ENCODE data around the gene LBR. TPM values are rescaled to one million over a fixed set of nuclear protein-coding genes. Genes with fewer than 3 reads are reported as not detected.
"Not testable (repeated sequence)": the region's sequence is repeated elsewhere in the genome, so short reads cannot be mapped to it uniquely, and the experiment has no call there.

The LBR gene
- total and polyA plus RNA-seq, 5 donors, result 7.8 to 21.6 (median 18.9) TPM

DNA sequence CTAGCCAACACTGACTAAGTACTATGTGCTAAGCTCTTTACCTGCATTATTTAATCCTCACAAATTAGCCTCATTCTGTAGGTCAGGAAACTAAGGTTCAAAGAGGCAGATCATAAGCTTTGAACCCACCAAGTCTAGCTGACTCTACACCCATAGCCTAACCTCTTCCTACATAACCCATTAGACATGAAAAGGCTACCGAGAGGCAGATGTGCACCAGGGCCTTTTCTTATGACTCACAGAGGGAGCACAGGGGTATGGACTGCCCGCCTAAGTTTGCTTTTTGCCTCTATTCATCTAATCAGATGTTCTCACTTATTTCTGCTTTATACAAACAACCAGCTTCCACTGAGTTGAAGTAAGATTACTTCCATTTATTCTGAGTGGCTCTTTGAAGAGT lies 31.5 kb downstream of the LBR start:
- H3K27ac ChIP-seq (ENCODE audit: low read length), result no peak overlapping the region
- ATAC-seq (no peak), DNase-seq (no peak)
- intact Hi-C loops (cut with DNase I), result no loop called here
- WGBS, result 93% methylated on average over 2 of the region's 2 CpGs
- H3K4me3 ChIP-seq (ENCODE audit: low read length), result no peak overlapping the region
- no peaks in the 10 kb centered on the region for H3K4me1 ChIP-seq (ENCODE audit: control insufficient read depth, insufficient read depth, low read length)
- H3K9me3 ChIP-seq (ENCODE audit: control insufficient read depth, low read length), result no peaks in the 10 kb centered on the region
- H3K27me3 ChIP-seq (ENCODE audit: control insufficient read depth, insufficient read depth), result no peaks in the 10 kb centered on the region

DNA sequence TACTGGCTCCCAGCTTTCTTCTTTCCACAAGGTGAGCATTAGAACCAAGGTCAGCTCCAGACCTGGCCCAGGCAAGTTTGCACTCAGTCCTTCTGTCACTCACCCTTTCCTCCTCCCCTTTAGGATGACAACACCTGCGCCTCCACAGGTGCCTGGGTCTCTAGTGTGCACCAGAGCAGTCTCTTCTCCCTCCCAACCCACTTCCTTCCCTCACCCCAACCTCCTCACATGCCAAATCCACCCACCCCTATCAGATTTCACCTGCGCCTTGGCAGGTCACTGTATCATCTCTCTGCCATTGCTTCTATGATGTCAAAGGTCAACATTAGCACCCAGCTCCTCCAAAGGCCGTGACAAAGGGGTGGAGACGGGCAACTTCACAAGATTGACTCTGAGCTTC lies 38.0 kb downstream of the LBR start:
- WGBS, result 96% methylated on average over 4 of the region's 4 CpGs
- Histone ChIP-seq H3K4me3 (ENCODE audit: low read length) (no peak overlapping the region), H3K9me3 (ENCODE audit: control insufficient read depth, low read length) (no peaks in the 10 kb centered on the region), H3K4me1 (ENCODE audit: control insufficient read depth, insufficient read depth, low read length) (no peaks in the 10 kb centered on the region), H3K27me3 (ENCODE audit: control insufficient read depth, insufficient read depth) (no peaks in the 10 kb centered on the region), H3K27ac (ENCODE audit: low read length) (no peak overlapping the region)
- DNase-seq (no peak), ATAC-seq (no peak)
- intact Hi-C loops (cut with DNase I), result no loop called here

DNA sequence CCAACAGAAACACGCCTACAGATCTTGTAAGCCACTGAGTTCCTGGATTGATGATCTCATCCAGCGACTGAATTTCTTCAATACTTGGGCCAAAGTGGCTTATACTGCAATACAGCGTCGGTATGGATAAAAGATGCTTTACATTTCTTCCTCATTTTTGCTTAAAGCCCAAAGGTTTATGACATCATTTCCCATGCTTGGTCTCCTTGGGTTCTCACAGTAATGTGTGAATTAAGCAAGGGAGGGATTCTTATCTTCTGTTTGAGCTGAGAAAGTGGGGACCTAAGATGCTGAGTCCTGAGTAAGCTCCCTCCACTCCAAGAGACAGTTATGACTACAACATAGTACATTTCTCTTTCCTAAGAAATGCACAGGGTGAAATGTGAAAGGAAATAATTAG lies 39.5 kb downstream of the LBR start:
- ATAC-seq, result no peak
- H3K4me3 ChIP-seq (ENCODE audit: low read length), result no peak overlapping the region
- no peak overlapping the region for H3K27ac ChIP-seq (ENCODE audit: low read length)
- H3K9me3 ChIP-seq (ENCODE audit: control insufficient read depth, low read length), result peaks cover under 1% of the 10 kb centered on the region
- no peaks in the 10 kb centered on the region for H3K27me3 ChIP-seq (ENCODE audit: control insufficient read depth, insufficient read depth)
- no peak for DNase-seq
- WGBS, result 52% methylated on average over 4 of the region's 4 CpGs
- intact Hi-C loops (cut with DNase I), result no loop called here
- no peaks in the 10 kb centered on the region for H3K4me1 ChIP-seq (ENCODE audit: control insufficient read depth, insufficient read depth, low read length)

DNA sequence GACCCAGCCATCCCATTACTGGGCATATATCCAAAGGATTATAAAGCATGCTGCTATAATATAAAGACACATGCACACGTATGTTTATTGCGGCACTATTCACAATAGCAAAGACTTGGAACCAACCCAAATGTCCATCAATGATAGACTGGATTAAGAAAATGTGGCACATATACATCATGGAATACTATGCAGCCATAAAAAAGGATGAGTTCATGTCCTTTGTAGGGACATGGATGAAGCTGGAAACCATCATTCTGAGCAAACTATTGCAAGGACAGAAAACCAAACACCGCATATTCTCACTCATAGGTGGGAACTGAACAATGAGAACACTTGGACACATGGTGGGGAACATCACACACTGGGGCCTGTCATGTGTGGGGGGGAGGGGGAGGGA lies 41.0 kb downstream of the LBR start:
- H3K27me3 ChIP-seq (ENCODE audit: control insufficient read depth, insufficient read depth); H3K4me1 ChIP-seq (ENCODE audit: control insufficient read depth, insufficient read depth, low read length); ATAC-seq; H3K4me3 ChIP-seq (ENCODE audit: low read length); DNase-seq; H3K27ac ChIP-seq (ENCODE audit: low read length); H3K9me3 ChIP-seq (ENCODE audit: control insufficient read depth, low read length); intact Hi-C loops (cut with DNase I): not testable (repeated sequence)
- WGBS, result 95% methylated on average over 3 of the region's 3 CpGs

DNA sequence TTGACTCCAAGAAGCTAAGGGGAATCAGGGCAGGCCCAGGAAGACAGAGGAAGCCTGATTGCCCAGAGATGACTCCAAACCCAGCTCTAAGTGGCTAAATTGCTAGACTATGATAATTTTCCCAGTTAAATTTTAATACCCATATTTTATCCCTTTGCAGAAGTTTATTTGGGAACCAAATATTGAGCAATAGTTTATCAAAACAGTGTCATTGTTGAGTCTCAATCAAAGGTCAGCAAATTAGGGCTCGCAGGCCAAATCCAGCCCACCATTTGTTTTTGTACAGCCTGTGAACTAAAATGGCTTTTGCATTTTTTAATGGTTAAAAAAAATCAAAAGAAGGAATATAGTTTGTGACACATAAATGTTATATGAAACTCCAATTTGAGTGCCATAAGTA lies 47.1 kb downstream of the LBR start:
- H3K27ac ChIP-seq (ENCODE audit: low read length), result no peak overlapping the region
- ATAC-seq (no peak), DNase-seq (no peak)
- WGBS, result 93% methylated on average over 1 of the region's 1 CpG
- H3K9me3 ChIP-seq (ENCODE audit: control insufficient read depth, low read length), result peaks cover 1% of the 10 kb centered on the region
- no peaks in the 10 kb centered on the region for H3K4me1 ChIP-seq (ENCODE audit: control insufficient read depth, insufficient read depth, low read length)
- no peaks in the 10 kb centered on the region for H3K27me3 ChIP-seq (ENCODE audit: control insufficient read depth, insufficient read depth)
- intact Hi-C loops (cut with DNase I), result no loop called here
- no peak overlapping the region for H3K4me3 ChIP-seq (ENCODE audit: low read length)

DNA sequence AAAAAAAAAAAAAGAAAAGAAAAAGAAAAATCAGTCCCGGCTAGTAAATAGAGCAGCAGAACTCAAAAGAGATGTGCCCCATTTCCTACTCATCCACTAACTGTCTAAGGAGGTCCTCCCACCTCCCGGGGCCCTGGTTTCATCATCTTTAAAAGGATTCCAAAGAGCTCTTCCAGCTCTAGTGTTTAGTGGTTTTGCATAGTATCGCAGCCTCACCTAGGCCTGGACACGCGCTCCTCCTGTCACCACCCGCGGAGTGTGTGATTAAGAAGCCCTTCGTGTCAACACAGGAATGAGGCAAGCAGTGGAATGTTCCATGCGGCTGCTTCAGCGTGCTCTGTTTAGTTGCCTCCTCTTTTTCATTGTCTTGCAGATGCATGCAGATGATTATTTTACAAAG lies 49.0 kb downstream of the LBR start:
- peak in 2 of 3 donors; percentile 25 to 60 for DNase-seq
- peaks cover 1% of the 10 kb centered on the region for H3K9me3 ChIP-seq (ENCODE audit: control insufficient read depth, low read length)
- 20% methylated on average over 10 of the region's 10 CpGs for WGBS
- no peak overlapping the region for H3K27ac ChIP-seq (ENCODE audit: low read length)
- ATAC-seq, result peak; percentile 71 to 72
- H3K4me1 ChIP-seq (ENCODE audit: control insufficient read depth, insufficient read depth, low read length), result no peaks in the 10 kb centered on the region
- H3K4me3 ChIP-seq (ENCODE audit: low read length), result no peak overlapping the region
- intact Hi-C loops (cut with DNase I), result no loop called here
- no peaks in the 10 kb centered on the region for H3K27me3 ChIP-seq (ENCODE audit: control insufficient read depth, insufficient read depth)

DNA sequence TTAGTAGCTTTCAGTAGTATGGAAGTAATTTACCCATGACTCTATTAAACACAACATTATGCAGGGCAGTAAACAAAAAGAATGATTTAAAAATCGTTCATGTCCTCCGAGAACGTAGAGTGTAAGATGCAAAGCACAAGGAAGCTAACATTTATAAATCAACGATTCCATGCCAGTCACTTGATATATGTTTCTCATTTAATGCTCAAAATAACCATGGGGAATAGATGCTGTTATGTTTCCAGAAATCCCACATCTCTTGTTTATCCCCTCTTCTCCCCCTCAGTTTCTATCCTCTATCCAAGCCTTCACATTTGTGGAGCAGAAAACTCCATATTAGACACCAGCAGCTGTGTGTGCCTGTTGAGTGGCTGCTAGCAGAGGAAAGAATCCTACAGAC lies 52.8 kb downstream of the LBR start:
- no peaks in the 10 kb centered on the region for H3K9me3 ChIP-seq (ENCODE audit: control insufficient read depth, low read length)
- no peak overlapping the region for H3K4me3 ChIP-seq (ENCODE audit: low read length)
- 89% methylated on average over 4 of the region's 4 CpGs for whole genome bisulfite sequencing
- no peak overlapping the region for H3K27ac ChIP-seq (ENCODE audit: low read length)
- ATAC-seq (no peak), DNase-seq (no peak)
- H3K27me3 ChIP-seq (ENCODE audit: control insufficient read depth, insufficient read depth), result no peaks in the 10 kb centered on the region
- intact Hi-C loops (cut with DNase I), result no loop called here
- no peaks in the 10 kb centered on the region for H3K4me1 ChIP-seq (ENCODE audit: control insufficient read depth, insufficient read depth, low read length)

DNA sequence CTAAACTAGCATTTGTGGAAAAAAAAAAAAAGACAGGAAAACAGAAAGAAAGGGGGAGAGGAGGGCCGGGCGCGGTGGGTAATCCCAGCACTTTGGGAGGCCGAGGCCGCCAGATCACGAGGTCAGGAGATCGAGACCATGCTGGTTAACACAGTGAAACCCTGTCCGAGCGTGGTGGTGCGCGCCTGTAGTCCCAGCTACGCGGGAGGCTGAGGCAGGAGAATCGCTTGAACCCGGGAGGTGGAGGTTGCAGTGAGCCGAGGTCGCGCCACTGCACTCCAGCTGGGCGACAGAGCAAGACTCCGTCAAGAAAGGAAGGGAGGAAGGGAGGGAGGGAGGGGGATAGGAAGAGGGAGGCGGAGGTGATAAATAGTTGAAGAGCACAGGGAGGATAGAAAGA lies 54.7 kb downstream of the LBR start:
- no peak for DNase-seq
- Histone ChIP-seq H3K27me3 (ENCODE audit: control insufficient read depth, insufficient read depth) (no peaks in the 10 kb centered on the region), H3K9me3 (ENCODE audit: control insufficient read depth, low read length) (no peaks in the 10 kb centered on the region), H3K4me3 (ENCODE audit: low read length) (no peak overlapping the region), H3K27ac (ENCODE audit: low read length) (no peak overlapping the region), H3K4me1 (ENCODE audit: control insufficient read depth, insufficient read depth, low read length) (no peaks in the 10 kb centered on the region)
- no peak for ATAC-seq
- WGBS, result 89% methylated on average over 21 of the region's 21 CpGs
- intact Hi-C loops (cut with DNase I), result no loop called here

DNA sequence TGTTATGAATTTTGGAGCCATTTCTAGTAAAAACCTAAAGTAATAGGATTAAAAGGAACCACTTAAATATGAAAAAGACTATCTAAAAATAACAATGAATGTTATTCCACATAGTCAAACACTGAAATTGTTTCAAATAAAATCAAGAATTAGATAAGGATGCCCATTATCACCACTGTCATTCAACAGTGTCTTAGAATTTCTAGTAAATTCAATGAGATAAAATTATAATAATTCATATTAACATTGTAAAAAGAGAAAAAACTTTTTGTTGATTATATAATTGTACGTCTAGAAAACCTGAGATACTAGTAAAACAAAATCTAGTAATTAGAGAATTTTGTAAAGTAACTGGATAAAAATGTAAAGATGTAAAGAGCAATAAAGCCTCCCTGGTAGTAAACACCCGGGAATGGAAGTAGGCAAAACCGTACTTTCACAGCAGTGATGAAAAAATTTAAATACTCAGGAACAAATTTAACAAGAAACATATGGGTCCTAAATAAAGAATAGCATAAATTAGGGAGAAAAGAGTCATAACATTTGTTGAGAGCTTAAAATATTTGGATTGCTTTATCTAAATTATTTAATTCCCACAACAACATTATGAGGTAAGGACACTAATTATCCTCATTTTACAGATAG lies 56.4 kb downstream of the LBR start:
- WGBS, result 65% methylated on average over 3 of the region's 3 CpGs
- intact Hi-C loops (cut with DNase I), result no loop called here
- no peak for ATAC-seq

DNA sequence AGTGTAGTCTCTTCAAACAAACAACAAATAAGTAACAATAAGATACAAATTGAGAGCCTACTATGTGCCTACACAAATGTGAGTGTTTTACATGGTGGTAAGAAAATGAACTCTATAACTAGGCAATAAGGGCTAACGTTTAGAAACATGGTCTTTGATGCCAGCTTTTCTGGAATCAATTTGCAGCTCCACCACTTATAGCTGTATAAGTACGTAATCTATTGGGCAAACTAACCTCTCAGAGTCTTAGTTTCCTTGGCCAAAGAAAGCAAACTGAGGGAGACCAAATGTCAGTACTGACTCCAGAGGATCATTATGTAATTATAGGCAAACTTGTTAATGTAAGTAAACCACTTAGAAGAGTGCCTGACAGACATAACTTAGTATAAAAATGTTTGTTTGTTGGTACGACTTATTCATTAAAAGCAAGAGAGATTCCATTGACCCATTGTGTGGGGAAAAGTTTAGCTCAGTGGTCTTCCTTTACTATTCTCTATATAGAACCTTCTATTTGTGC lies 59.7 kb downstream of the LBR start:
- ATAC-seq (no peak), DNase-seq (no peak)
- H3K27ac ChIP-seq (ENCODE audit: low read length), result no peak overlapping the region
- no peaks in the 10 kb centered on the region for H3K9me3 ChIP-seq (ENCODE audit: control insufficient read depth, low read length)
- no peaks in the 10 kb centered on the region for H3K4me1 ChIP-seq (ENCODE audit: control insufficient read depth, insufficient read depth, low read length)
- intact Hi-C loops (cut with DNase I), result no loop called here
- 77% methylated on average over 3 of the region's 3 CpGs for WGBS
- no peaks in the 10 kb centered on the region for H3K27me3 ChIP-seq (ENCODE audit: control insufficient read depth, insufficient read depth)
- H3K4me3 ChIP-seq (ENCODE audit: low read length), result no peak overlapping the region

More for the DNA sequence above, 56.4 kb downstream of the LBR start:
- no peak for DNase-seq
- H3K9me3 ChIP-seq (ENCODE audit: control insufficient read depth, low read length), result no peaks in the 10 kb centered on the region
- no peaks in the 10 kb centered on the region for H3K27me3 ChIP-seq (ENCODE audit: control insufficient read depth, insufficient read depth)
- H3K27ac ChIP-seq (ENCODE audit: low read length), result no peak overlapping the region
- H3K4me3 ChIP-seq (ENCODE audit: low read length), result no peak overlapping the region
- H3K4me1 ChIP-seq (ENCODE audit: control insufficient read depth, insufficient read depth, low read length), result no peaks in the 10 kb centered on the region

DNA sequence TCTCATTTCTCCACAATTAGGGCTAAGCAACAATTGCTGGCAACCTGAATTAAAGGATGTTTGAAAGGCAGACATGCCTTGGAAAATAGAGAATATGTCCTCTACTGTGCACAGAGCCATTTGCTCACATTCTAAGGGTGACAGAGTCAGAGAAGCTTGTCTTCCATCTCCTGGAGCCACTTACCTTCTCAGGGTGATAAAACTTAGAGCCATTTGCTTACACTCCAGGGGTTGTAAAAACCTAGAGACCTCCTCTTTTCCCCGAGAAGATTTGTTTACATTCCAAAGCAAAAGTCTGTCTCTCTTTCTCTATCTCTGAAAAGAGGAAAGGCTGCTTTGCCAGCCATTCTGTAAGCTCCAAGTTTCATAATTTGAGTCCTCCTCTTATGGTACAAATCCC lies 61.3 kb downstream of the LBR start:
- no peaks in the 10 kb centered on the region for H3K27me3 ChIP-seq (ENCODE audit: control insufficient read depth, insufficient read depth)
- DNase-seq (no peak), ATAC-seq (no peak)
- H3K9me3 ChIP-seq (ENCODE audit: control insufficient read depth, low read length), result no peaks in the 10 kb centered on the region
- intact Hi-C loops (cut with DNase I), result no loop called here
- no peak overlapping the region for H3K4me3 ChIP-seq (ENCODE audit: low read length)
- 19% methylated on average over 1 of the region's 1 CpG for WGBS
- H3K27ac ChIP-seq (ENCODE audit: low read length), result no peak overlapping the region
- H3K4me1 ChIP-seq (ENCODE audit: control insufficient read depth, insufficient read depth, low read length), result no peaks in the 10 kb centered on the region

DNA sequence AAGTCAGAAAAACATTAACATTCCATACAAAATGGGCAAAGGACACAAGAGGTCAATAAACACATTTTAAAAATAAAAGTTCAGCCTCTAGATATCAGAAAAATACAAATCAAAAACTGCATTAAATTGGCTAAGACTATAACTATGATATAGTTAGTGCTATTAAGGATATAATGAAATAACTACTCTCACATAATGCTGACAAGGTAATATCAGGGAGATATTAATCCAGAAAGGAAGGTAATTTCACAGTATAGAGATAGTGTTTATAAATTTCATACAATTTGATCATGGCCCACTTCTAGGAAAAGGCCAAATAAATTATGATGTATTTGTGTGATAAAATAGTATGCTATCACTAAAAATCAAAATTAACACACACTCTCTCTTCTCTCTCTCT lies 61.8 kb downstream of the LBR start:
- ATAC-seq, result no peak
- Histone ChIP-seq H3K27me3 (ENCODE audit: control insufficient read depth, insufficient read depth) (no peaks in the 10 kb centered on the region), H3K4me3 (ENCODE audit: low read length) (no peak overlapping the region), H3K4me1 (ENCODE audit: control insufficient read depth, insufficient read depth, low read length) (no peaks in the 10 kb centered on the region), H3K9me3 (ENCODE audit: control insufficient read depth, low read length) (no peaks in the 10 kb centered on the region), H3K27ac (ENCODE audit: low read length) (no peak overlapping the region)
- intact Hi-C loops (cut with DNase I), result no loop called here
- no peak for DNase-seq
